Hepatocyte (in vitro differentiated cells): ENCODE data around the gene PRKG1.

Experiments
- EZH2phosphoT487 ChIP-seq: fragments of 200-600 bp; sonication (generic); IDR thresholded peaks from one replicate; pipeline ENCODE4 v1.6.1; 2018; ENCODE audit warnings: antibody characterized with exemption, mild to moderate bottlenecking, low read depth, moderate library complexity; ENCODE audit not compliant: unreplicated experiment, severe bottlenecking
- TF ChIP-seq, protein P1 (sequence below): fragments of 200-600 bp; sonication (generic); IDR thresholded peaks from 2 replicates; pipeline ENCODE4 v1.5.1; 2016; ENCODE audit warnings: antibody characterized with exemption, mild to moderate bottlenecking; ENCODE audit not compliant: poor library complexity

DNA sequence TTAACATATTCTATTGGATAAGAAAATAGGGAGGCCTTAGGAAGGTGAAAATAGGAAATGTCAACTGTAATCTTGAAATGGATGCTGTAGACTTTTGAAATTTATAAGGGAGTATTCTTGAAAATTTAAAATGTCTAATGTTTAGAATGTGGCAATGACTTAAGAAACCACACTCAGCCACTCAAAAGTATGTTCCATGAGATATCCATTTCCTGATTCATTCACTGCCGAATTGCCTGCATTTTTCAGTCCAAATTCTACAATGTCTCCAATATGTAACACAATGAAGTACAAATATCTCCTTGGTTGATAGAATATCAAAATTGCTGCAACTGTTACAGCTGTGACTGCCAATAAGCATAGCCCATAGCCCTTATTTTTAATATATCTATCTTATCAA lies 25.9 kb downstream of the PRKG1 start:
- no peak for TF ChIP-seq EZH2phosphoT487
- TF ChIP-seq, protein P1, sequence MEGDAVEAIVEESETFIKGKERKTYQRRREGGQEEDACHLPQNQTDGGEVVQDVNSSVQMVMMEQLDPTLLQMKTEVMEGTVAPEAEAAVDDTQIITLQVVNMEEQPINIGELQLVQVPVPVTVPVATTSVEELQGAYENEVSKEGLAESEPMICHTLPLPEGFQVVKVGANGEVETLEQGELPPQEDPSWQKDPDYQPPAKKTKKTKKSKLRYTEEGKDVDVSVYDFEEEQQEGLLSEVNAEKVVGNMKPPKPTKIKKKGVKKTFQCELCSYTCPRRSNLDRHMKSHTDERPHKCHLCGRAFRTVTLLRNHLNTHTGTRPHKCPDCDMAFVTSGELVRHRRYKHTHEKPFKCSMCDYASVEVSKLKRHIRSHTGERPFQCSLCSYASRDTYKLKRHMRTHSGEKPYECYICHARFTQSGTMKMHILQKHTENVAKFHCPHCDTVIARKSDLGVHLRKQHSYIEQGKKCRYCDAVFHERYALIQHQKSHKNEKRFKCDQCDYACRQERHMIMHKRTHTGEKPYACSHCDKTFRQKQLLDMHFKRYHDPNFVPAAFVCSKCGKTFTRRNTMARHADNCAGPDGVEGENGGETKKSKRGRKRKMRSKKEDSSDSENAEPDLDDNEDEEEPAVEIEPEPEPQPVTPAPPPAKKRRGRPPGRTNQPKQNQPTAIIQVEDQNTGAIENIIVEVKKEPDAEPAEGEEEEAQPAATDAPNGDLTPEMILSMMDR: no peak
